K562 (cell line): ENCODE measurements around the gene PTRHD1. TPM values are rescaled to one million over a fixed set of nuclear protein-coding genes. Genes with fewer than 3 reads are reported as not detected.

Source experiments
- BRCA1 ChIP-seq, 2 experiments: fragments of 450-650 bp in 1 of 2; sonication (generic) in 1 of 2; formaldehyde crosslinking in 1 of 2; IDR thresholded peaks; 2 replicates each; pipeline versions ENCODE4 v1.5.0 to v1.6.1; 2017 to 2020; ENCODE audit warnings: mild to moderate bottlenecking in 1 of 2, missing genetic modification reagents in 1 of 2
- GABPA ChIP-seq: fragments of 200-800 bp; sonication (Bioruptor generic); conservative IDR thresholded peaks from 2 replicates; pipeline ENCODE4 v1.6.1; 2016; ENCODE audit warnings: low read depth, missing genetic modification characterization, missing compliant biosample characterization
- MEF2D ChIP-seq: conservative IDR thresholded peaks from 2 replicates; pipeline ENCODE4 v1.6.1; 2016; ENCODE audit warnings: low read depth, missing genetic modification characterization, missing compliant biosample characterization
- NR2C1 ChIP-seq, 2 experiments: fragments of 450-650 bp; IDR thresholded peaks; 2 replicates each; pipeline ENCODE4 v1.6.1; 2017; ENCODE audit warnings: mild to moderate bottlenecking in 2 of 2, antibody characterized with exemption in 1 of 2, inconsistent platforms in 1 of 2, missing compliant biosample characterization in 1 of 2, missing genetic modification characterization in 1 of 2
- RCOR1 ChIP-seq, 2 experiments: IDR thresholded peaks; 2 replicates each; pipeline ENCODE4 v1.6.1; 2012; ENCODE audit warnings: low read depth in 2 of 2, low read length in 2 of 2, borderline replicate concordance in 1 of 2, improper control_type of control experiment in 1 of 2
- TCF3 ChIP-seq: sonication (generic); formaldehyde crosslinking; IDR thresholded peaks from 2 replicates; pipeline ENCODE4 v1.4.0; 2020; ENCODE audit warnings: mild to moderate bottlenecking, missing genetic modification reagents
- polyA plus RNA-seq, 8 experiments: library from polyadenylated mRNA; depleted of rRNA in 4 of 8; stranded (reverse) in 5 of 8; unstranded in 3 of 8; fragments of >200 nt; fragmentation: Nextera tagmentation in 2 of 8; fragmentation: Illumina TruSeq in 1 of 8; extraction: Ambion mirVana in 2 of 8; extraction: Trizol in 1 of 8; gene quantifications; 2 replicates each; pipeline versions ENCODE4 v1.2.1 to v1.2.3, GENCODE V29; 2011 to 2014; ENCODE audit warnings: inconsistent platforms in 1 of 8, missing spikeins in 1 of 8
- total RNA-seq, 7 experiments: library from RNA; depleted of rRNA in 6 of 7; stranded (reverse); fragments of >200 nt in 6 of 7; fragmentation: Illumina TruSeq in 2 of 7; extraction: Trizol in 2 of 7; gene quantifications; 2 replicates each; pipeline versions ENCODE4 v1.2.1 to v1.2.3, GENCODE V29; 2011 to 2021; ENCODE audit warnings: low replicate concordance in 1 of 7
- TF ChIP-seq, protein P1 (sequence below): IDR thresholded peaks from 2 replicates; pipeline ENCODE4 v1.6.1; 2011; ENCODE audit warnings: borderline replicate concordance, low read depth, mild to moderate bottlenecking, moderate library complexity, low read length; ENCODE audit not compliant: insufficient read depth, poor library complexity, severe bottlenecking
- TF ChIP-seq, protein P2 (sequence below): fragments of 250-450 bp; sonication (Bioruptor Pico); IDR thresholded peaks from 2 replicates; pipeline ENCODE4 v1.4.0; 2020; ENCODE audit warnings: mild to moderate bottlenecking, moderate library complexity, borderline replicate concordance

The PTRHD1 gene
- total and polyA plus RNA-seq, 9 of the 15 experiments (the other 6 are each of a cell fraction or from before 2014, with no cell fraction given), result 15.8 to 83.2 (median 46.6) TPM

DNA sequence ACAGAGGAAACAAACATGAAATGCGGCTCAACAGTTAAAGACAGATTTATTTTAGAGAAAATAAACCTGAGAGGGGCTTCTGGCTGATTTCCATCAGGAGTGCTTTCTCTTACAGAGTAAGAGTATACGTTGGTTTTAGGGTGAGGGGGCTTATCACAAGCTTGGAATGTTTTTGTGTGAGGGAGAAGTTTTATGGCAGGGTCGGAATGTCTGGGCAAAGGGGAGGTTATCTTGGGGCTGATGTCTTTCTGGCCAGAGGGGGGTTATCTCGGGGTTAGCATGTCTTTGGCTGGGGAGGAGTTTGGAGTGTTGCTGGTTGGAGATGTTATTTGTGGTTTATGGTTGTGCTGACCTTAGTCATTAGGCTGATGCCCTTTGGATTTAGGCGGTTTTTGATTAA is 22.1 kb downstream of the PTRHD1 start (continued):
- TF ChIP-seq, protein P1, sequence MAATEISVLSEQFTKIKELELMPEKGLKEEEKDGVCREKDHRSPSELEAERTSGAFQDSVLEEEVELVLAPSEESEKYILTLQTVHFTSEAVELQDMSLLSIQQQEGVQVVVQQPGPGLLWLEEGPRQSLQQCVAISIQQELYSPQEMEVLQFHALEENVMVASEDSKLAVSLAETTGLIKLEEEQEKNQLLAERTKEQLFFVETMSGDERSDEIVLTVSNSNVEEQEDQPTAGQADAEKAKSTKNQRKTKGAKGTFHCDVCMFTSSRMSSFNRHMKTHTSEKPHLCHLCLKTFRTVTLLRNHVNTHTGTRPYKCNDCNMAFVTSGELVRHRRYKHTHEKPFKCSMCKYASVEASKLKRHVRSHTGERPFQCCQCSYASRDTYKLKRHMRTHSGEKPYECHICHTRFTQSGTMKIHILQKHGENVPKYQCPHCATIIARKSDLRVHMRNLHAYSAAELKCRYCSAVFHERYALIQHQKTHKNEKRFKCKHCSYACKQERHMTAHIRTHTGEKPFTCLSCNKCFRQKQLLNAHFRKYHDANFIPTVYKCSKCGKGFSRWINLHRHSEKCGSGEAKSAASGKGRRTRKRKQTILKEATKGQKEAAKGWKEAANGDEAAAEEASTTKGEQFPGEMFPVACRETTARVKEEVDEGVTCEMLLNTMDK, result no peak
- TF ChIP-seq BRCA1 (IDR thresholded peaks at IDR 0.05) (no peak), BRCA1 (CRISPR knock-in tag; IDR thresholded peaks at IDR 0.05) (no peak), NR2C1 (IDR thresholded peaks at IDR 0.05) (no peak), NR2C1 (tag; IDR thresholded peaks at IDR 0.05) (peak; percentile 43; the same call in 1 of the 2 replicates), TCF3 (peak; percentile 41; the same call in 1 of the 2 replicates), RCOR1 (IDR thresholded peaks at IDR 0.05; ENCODE audit: borderline replicate concordance in 1 of 2, low read depth in 2 of 2, low read length in 2 of 2) (0 out of 4 replicates have a peak, but pooled peaks of 1 of the 2 experiments have one; percentile 17), MEF2D (tag) (0 out of 2 replicates have a peak, but pooled peaks have one; percentile 17), GABPA (tag) (no peak)
- TF ChIP-seq, protein P2, sequence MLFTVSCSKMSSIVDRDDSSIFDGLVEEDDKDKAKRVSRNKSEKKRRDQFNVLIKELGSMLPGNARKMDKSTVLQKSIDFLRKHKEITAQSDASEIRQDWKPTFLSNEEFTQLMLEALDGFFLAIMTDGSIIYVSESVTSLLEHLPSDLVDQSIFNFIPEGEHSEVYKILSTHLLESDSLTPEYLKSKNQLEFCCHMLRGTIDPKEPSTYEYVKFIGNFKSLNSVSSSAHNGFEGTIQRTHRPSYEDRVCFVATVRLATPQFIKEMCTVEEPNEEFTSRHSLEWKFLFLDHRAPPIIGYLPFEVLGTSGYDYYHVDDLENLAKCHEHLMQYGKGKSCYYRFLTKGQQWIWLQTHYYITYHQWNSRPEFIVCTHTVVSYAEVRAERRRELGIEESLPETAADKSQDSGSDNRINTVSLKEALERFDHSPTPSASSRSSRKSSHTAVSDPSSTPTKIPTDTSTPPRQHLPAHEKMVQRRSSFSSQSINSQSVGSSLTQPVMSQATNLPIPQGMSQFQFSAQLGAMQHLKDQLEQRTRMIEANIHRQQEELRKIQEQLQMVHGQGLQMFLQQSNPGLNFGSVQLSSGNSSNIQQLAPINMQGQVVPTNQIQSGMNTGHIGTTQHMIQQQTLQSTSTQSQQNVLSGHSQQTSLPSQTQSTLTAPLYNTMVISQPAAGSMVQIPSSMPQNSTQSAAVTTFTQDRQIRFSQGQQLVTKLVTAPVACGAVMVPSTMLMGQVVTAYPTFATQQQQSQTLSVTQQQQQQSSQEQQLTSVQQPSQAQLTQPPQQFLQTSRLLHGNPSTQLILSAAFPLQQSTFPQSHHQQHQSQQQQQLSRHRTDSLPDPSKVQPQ (CRISPR knock-in tag), result no peak
